ENCODE measurements around the gene PCF11.

PCF11 gene

GRCh38 chr11:83115551-83115950 lies 41.4 kb upstream of the PCF11 start:
- no peaks in the 10 kb centered on the region for H3K27me3 ChIP-seq (ENCODE audit: insufficient read depth, poor library complexity, severe bottlenecking)
- TF ChIP-seq, protein P1, sequence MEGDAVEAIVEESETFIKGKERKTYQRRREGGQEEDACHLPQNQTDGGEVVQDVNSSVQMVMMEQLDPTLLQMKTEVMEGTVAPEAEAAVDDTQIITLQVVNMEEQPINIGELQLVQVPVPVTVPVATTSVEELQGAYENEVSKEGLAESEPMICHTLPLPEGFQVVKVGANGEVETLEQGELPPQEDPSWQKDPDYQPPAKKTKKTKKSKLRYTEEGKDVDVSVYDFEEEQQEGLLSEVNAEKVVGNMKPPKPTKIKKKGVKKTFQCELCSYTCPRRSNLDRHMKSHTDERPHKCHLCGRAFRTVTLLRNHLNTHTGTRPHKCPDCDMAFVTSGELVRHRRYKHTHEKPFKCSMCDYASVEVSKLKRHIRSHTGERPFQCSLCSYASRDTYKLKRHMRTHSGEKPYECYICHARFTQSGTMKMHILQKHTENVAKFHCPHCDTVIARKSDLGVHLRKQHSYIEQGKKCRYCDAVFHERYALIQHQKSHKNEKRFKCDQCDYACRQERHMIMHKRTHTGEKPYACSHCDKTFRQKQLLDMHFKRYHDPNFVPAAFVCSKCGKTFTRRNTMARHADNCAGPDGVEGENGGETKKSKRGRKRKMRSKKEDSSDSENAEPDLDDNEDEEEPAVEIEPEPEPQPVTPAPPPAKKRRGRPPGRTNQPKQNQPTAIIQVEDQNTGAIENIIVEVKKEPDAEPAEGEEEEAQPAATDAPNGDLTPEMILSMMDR (IDR thresholded peaks at IDR 0.05; ENCODE audit: insufficient read depth, low read length): no peak
- no peak for TF ChIP-seq GABPA (IDR thresholded peaks at IDR 0.05; ENCODE audit: low read depth)
- no peak for TF ChIP-seq SPI1 (IDR thresholded peaks at IDR 0.05; ENCODE audit: borderline replicate concordance, low read depth)
- no peak for TF ChIP-seq REST (IDR thresholded peaks at IDR 0.05; ENCODE audit: insufficient replicate concordance, low read depth)
- TF ChIP-seq POLR2AphosphoS5 (IDR thresholded peaks at IDR 0.05; ENCODE audit: low read depth): no peak
- DNase-seq (ENCODE audit: low read depth in 1 of 2, low spot score in 1 of 2): no peak
- no peak overlapping the region for H3K27ac ChIP-seq (replicated peaks)
- H3K4me3 ChIP-seq (replicated peaks; ENCODE audit: insufficient read depth, low read length): no peak overlapping the region

DNA sequence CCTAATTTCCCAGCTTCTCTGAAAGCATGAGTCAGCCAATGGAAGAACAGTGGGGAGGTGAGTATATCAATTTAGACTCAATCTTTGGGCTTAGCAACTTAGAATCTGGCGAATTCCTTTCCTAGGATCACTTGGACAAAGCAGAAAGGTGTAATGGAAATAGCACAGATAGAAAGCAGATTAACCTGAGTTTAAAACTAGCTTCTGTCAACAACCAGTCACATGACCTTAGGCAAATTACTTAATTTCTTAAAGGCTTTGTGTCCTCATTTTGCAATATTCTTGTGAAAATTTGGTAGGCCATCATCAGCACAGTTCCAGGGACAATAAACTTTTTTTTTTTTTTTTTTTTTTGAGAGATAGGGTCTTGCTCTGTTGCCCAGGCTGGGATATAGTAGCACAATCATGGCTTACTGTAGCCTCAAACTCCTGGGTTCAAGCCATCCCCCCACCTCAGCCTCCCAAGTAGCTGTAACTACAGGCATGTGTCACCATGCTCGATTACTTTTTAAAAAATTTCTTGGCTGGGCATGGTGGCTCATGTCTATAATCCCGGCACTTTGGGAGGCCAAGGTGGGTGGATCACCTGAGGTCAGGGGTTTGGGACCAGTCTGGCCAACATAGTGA lies 40.8 kb upstream of the PCF11 start:
- DNase-seq (ENCODE audit: low read depth in 1 of 2, low spot score in 1 of 2): peak in 1 of 2 experiments; percentile 28
- TF ChIP-seq, protein P1 (IDR thresholded peaks at IDR 0.05; ENCODE audit: insufficient read depth, low read length): no peak
- TF ChIP-seq POLR2AphosphoS5 (IDR thresholded peaks at IDR 0.05; ENCODE audit: low read depth) (no peak), SPI1 (IDR thresholded peaks at IDR 0.05; ENCODE audit: borderline replicate concordance, low read depth) (no peak), REST (IDR thresholded peaks at IDR 0.05; ENCODE audit: insufficient replicate concordance, low read depth) (no peak), GABPA (IDR thresholded peaks at IDR 0.05; ENCODE audit: low read depth) (no peak)
- H3K4me3 ChIP-seq (replicated peaks; ENCODE audit: insufficient read depth, low read length): no peak overlapping the region
- no peaks in the 10 kb centered on the region for H3K27me3 ChIP-seq (ENCODE audit: insufficient read depth, poor library complexity, severe bottlenecking)
- no peak overlapping the region for H3K27ac ChIP-seq (replicated peaks)

GRCh38 chr11:83118814-83119213 lies 38.1 kb upstream of the PCF11 start:
- no peak for TF ChIP-seq GABPA (IDR thresholded peaks at IDR 0.05; ENCODE audit: low read depth)
- TF ChIP-seq POLR2AphosphoS5 (IDR thresholded peaks at IDR 0.05; ENCODE audit: low read depth): no peak
- no peak for TF ChIP-seq SPI1 (IDR thresholded peaks at IDR 0.05; ENCODE audit: borderline replicate concordance, low read depth)
- TF ChIP-seq REST (IDR thresholded peaks at IDR 0.05; ENCODE audit: insufficient replicate concordance, low read depth): no peak
- TF ChIP-seq, protein P1 (IDR thresholded peaks at IDR 0.05; ENCODE audit: insufficient read depth, low read length): no peak
- Histone ChIP-seq H3K27me3 (ENCODE audit: insufficient read depth, poor library complexity, severe bottlenecking) (no peaks in the 10 kb centered on the region), H3K27ac (replicated peaks) (no peak overlapping the region), H3K4me3 (replicated peaks; ENCODE audit: insufficient read depth, low read length) (no peak overlapping the region)
- no peak for DNase-seq (ENCODE audit: low read depth in 1 of 2, low spot score in 1 of 2)
